ENCODE results near the gene MYH14.

GRCh38 chr19:50209131-50209530, 5.7 kb downstream of the MYH14 start:
- TF ChIP-seq CTCF (conservative IDR thresholded peaks at IDR 0.05; ENCODE audit: low read length), result no peak
- no peak for TF ChIP-seq EZH2phosphoT487 (IDR thresholded peaks at IDR 0.05; ENCODE audit: borderline replicate concordance, low read depth, low read length)
